ENCODE measurements around the gene FAM124A. TPM values are rescaled to one million over a fixed set of nuclear protein-coding genes. Genes with fewer than 3 reads are reported as not detected.
"Not testable (repeated sequence)": the region's sequence is repeated elsewhere in the genome, so short reads cannot be mapped to it uniquely, and the experiment has no call there.

FAM124A gene
- total RNA-seq, 1 donor from 2014 or later, result 4.3 TPM

GRCh38 chr13:51269039-51269438 lies 46.8 kb downstream of the FAM124A start:
- no peak for DNase-seq (ENCODE audit: low spot score)

GRCh38 chr13:51270623-51271415 lies 48.6 kb downstream of the FAM124A start:
- DNase-seq (ENCODE audit: low spot score), result no peak

GRCh38 chr13:51271528-51272085 lies 49.4 kb downstream of the FAM124A start:
- no peak for DNase-seq (ENCODE audit: low spot score)

- no peak for DNase-seq (ENCODE audit: low spot score)
Observed at GRCh38 chr13:51275101-51275500, 52.9 kb downstream of the FAM124A start.

- DNase-seq (ENCODE audit: low spot score), result peak; percentile 50
Observed at GRCh38 chr13:51276636-51277035, 54.4 kb downstream of the FAM124A start.

DNA sequence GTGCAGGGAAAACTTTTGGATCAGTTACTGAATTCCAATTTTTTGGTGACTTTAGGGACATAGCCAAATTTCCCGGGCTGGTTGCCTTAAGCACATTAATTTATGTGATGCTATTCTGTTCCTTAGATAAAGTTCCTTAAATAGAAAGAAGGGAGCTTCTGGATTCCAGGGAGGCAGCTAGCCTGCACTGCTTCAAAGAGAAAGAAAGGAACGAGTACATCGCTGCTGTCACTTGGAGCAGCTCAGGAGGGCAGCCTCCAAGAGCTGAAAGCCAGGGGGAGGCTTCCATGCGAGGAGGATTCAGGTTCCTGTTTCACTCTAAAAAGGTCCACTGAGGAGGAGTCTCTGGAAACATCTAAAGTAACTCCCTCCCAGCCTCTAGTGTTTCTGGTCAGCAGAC lies 55.7 kb downstream of the FAM124A start:
- DNase-seq (ENCODE audit: low spot score), result no peak

GRCh38 chr13:51278426-51279130 lies 56.4 kb downstream of the FAM124A start:
- DNase-seq (ENCODE audit: low spot score), result no peak

GRCh38 chr13:51280379-51280940 lies 58.3 kb downstream of the FAM124A start:
- no peak for DNase-seq (ENCODE audit: low spot score)

DNA sequence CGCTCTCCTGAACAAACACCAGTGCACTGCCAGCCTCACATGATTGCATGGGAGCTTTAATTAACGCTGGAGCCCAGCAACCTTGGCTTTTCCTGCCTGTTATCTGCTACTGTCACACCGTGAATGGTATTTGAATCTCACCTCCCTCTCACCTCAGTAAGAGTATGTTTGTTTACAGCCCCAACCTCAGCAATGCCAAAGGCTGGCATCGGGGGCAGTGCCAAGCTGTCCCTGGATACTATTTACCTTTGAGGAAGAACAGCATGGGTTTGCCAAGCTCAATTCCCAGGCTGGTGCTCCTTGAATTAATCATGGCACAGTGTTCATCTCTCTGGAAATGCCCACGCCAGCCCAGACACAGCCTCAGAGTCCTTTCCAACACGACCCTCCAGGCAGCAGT lies 60.1 kb downstream of the FAM124A start:
- no peak for DNase-seq (ENCODE audit: low spot score)

DNA sequence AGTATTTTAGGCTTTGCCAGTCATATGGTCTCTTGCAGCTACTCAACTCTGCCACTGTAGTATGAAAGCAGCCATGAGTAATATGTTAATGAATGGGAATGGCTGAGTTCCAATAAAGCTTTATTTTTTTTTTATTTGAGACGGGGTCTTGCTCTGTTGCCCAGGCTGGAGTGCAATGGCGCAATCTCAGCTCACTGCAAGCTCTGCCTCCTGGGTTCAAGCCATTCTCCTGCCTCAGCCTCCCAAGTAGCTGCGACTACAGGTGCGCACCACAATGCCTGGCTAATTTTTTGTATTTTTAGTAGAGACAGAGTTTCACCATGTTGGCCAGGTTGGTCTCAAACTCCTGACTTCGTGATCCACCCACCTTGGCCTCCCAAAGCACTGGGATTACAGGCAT lies 60.7 kb downstream of the FAM124A start:
- not testable (repeated sequence) for DNase-seq (ENCODE audit: low spot score)

- no peak for DNase-seq (ENCODE audit: low spot score)
Observed at GRCh38 chr13:51283371-51283770, 61.2 kb downstream of the FAM124A start.

GRCh38 chr13:51284339-51284738 lies 62.1 kb downstream of the FAM124A start:
- no peak for DNase-seq (ENCODE audit: low spot score)

GRCh38 chr13:51286135-51287002 lies 64.2 kb downstream of the FAM124A start:
- DNase-seq (ENCODE audit: low spot score), result peak; percentile 81

- no peak for DNase-seq (ENCODE audit: low spot score)
Observed at GRCh38 chr13:51287758-51288157, 65.6 kb downstream of the FAM124A start.

- DNase-seq (ENCODE audit: low spot score), result not testable (repeated sequence)
Observed at GRCh38 chr13:51288254-51288653, 66.1 kb downstream of the FAM124A start.

DNA sequence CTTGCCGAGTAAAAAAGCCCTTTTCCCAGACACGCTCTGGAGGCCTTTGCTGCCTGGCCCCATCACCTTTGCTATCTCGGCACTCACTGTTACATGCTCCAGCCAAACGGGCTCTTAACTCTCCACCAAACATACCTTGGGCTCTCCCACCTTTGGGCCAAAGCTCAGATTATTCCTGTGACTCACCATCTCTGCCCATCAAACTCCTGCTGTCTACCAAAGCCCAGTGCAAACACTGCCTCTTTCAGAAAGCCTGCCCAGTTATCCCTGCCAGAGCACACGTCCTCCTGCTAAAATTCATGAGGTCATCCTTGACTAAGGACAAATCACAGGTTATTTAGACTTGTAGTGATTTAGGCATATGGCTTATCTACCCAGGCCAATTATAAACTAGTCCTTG lies 69.1 kb downstream of the FAM124A start:
- DNase-seq (ENCODE audit: low spot score), result no peak

DNA sequence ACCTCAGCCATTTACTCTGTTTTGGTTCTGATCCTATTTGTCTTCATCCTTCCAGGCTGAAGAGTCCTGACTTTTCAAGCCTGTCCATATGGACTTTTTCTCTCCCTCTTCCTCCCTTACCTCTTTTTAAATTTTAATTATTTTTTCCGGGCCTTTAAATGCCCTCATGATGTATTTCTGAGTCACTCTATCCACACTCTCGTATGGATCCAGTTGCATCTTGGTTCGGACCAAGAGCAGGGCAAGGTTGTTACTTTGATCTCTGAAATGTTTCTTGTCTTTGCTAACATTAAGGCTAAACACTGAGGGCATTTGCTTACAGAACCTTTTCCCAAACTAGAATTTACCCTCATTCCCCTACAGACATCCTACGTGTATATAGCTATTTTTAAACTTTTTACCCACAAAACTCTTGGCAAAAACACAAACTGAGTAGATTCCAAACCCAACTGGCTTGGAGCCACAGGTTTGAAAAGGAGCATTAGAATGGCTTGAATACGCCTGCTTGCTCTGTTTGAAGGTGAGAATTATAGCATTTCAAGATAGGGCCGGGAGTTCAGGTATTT lies 69.9 kb downstream of the FAM124A start:
- DNase-seq (ENCODE audit: low spot score), result no peak

- DNase-seq (ENCODE audit: low spot score), result no peak
Observed at GRCh38 chr13:51297556-51297955, 75.4 kb downstream of the FAM124A start.

DNA sequence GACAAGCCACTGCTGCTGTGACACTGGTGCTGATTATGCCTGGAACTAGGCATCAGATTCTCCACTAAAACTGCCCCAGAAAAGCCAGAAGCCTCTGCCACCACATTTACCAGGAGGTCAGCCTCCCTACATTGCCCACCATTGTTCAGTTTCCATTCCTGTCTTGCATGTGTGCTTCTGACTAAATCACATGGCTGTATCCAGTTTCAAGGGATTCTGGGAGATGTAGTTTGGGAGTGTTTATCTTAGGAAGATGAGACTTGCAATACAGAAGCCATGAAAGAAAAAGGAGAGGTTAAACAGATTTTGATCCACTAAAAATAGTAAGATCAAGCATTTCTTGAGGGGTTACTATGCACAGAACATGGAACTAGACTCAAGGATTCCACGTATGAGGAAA lies 76.6 kb downstream of the FAM124A start:
- DNase-seq (ENCODE audit: low spot score), result no peak

DNA sequence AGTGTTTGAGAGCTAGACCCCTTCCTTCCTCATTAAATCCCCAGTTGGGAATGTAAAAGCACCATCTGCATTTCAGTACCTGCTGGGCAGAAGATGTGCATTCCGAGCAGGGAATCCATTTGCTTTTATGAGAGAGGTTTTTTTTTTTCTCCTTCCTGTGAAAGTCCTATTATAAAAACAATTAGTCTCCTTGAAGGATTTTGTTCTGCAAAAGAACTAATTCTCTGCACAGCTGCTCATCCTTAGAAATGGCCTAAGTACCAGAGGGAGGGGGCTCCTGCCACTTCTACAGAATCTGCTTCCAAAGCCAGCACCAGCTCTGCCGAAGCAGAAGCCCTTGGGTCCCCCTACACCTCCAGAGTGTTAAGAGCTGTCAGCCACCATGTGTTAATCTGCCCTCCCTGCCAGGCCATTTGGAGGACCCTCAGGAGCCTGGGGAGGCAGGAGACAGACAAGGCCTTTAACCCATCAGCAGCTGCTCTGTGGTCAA lies 80.9 kb downstream of the FAM124A start:
- no peak for DNase-seq (ENCODE audit: low spot score)

DNA sequence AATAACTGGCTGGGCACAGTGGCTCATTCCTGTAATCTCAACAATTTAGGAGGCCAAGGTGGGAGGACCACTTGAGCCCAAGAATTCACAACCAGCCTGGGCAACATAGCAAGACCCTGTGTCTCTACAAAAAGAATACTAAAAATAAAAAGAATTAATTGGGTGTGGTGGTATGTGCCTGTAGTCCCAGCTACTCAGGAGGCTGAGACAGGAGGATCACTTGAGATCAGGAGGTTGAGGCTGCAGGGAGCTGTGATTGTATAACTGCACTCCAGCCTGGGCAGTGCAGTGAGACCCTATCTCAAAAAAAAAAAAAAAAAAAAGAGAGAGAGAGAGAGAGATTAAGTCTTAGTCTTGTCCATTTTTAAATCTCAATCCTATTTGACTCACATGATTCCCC lies 81.7 kb downstream of the FAM124A start:
- DNase-seq (ENCODE audit: low spot score), result no peak

Measured in mucosa of gallbladder (tissue), 1 donor.